Measurements from ENCODE around the gene CIAO2A. TPM values are rescaled to one million over a fixed set of nuclear protein-coding genes. Genes with fewer than 3 reads are reported as not detected.

Gene CIAO2A
- total RNA-seq, 2 donors from 2014 or later, result 88.7 to 98.3 TPM

- Histone ChIP-seq H3K27me3 (no peaks in the 10 kb centered on the region), H3K9me3 (no peaks in the 10 kb centered on the region), H3K4me3 (no peak overlapping the region), H3K27ac (no peak overlapping the region), H3K36me3 (no peaks in the 10 kb centered on the region), H3K9ac (ENCODE audit: low read depth in 2 of 2, low read length in 2 of 2) (no peak overlapping the region), H3K4me1 (no peaks in the 10 kb centered on the region)
- intact Hi-C loops (cut with DNase I), result no loop called here
- DNase-seq, result no peak
- TF ChIP-seq CTCF (IDR thresholded peaks at IDR 0.05), result no peak
Measured at GRCh38 chr15:64038878-64039610, 54.6 kb downstream of the CIAO2A start.

DNA sequence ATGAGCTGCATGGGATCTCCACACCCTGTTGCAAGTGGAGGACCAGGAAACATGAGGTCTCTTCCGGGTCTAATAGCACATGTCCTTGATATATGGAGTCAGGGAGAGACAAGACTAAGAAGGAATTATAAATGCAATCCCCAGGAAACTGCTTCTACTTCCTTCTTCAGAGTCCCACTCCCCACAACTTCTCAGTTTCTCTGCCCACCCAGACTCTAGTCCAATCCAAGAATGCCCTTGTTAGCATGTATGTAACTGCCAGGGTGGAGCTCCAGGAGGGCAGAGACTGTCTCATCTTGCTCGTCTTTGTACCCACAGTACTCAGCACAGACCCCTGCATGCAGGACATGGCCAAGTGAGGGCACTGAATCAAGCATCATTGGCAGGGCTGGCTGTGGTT is 55.7 kb downstream of the CIAO2A start:
- H3K9ac ChIP-seq (ENCODE audit: low read depth in 2 of 2, low read length in 2 of 2), result no peak overlapping the region
- no peaks in the 10 kb centered on the region for H3K9me3 ChIP-seq
- no peaks in the 10 kb centered on the region for H3K27me3 ChIP-seq
- no peak overlapping the region for H3K27ac ChIP-seq
- H3K4me1 ChIP-seq, result no peaks in the 10 kb centered on the region
- no peak overlapping the region for H3K4me3 ChIP-seq
- no peak for TF ChIP-seq CTCF (IDR thresholded peaks at IDR 0.05)
- H3K36me3 ChIP-seq, result no peaks in the 10 kb centered on the region
- DNase-seq, result no peak
- intact Hi-C loops (cut with DNase I), result no loop called here

DNA sequence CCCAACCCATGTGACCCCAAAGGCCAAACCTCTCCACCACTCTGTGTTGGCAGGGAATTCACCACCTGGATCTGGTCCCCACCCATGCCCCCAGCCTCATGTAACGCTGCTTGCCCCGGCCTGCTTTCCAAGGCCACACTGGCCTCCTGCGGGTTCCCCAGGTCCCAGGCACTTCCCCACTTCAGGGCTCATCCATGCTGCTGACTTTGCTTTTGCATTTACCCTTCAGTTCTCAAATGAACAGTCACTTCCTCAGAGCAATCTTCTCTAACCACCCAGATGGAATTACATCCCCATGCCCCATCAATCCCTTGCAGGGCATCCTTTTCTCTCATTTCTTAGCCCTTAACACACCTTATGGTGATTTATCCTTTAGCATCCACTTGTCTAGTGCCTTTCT is 56.5 kb downstream of the CIAO2A start:
- Histone ChIP-seq H3K4me3 (no peak overlapping the region), H3K9me3 (no peaks in the 10 kb centered on the region), H3K27ac (no peak overlapping the region), H3K4me1 (no peaks in the 10 kb centered on the region), H3K36me3 (no peaks in the 10 kb centered on the region), H3K9ac (ENCODE audit: low read depth in 2 of 2, low read length in 2 of 2) (no peak overlapping the region), H3K27me3 (no peaks in the 10 kb centered on the region)
- no peak for DNase-seq
- TF ChIP-seq CTCF (IDR thresholded peaks at IDR 0.05), result no peak
- intact Hi-C loops (cut with DNase I), result no loop called here

- no peak for TF ChIP-seq CTCF (IDR thresholded peaks at IDR 0.05)
- intact Hi-C loops (cut with DNase I), result no loop called here
- no peaks in the 10 kb centered on the region for H3K36me3 ChIP-seq
Measured at GRCh38 chr15:64035525-64035924, 58.1 kb downstream of the CIAO2A start.

GRCh38 chr15:64034519-64034918 is 59.1 kb downstream of the CIAO2A start:
- TF ChIP-seq CTCF (IDR thresholded peaks at IDR 0.05), result no peak
- no peak overlapping the region for H3K27ac ChIP-seq

More at GRCh38 chr15:64035525-64035924, 58.1 kb downstream of the CIAO2A start:
- Histone ChIP-seq H3K27ac (no peak overlapping the region), H3K9ac (ENCODE audit: low read depth in 2 of 2, low read length in 2 of 2) (no peak overlapping the region), H3K9me3 (no peaks in the 10 kb centered on the region), H3K4me3 (no peak overlapping the region), H3K4me1 (no peaks in the 10 kb centered on the region), H3K27me3 (no peaks in the 10 kb centered on the region)
- DNase-seq, result no peak

More at GRCh38 chr15:64034519-64034918, 59.1 kb downstream of the CIAO2A start:
- Histone ChIP-seq H3K9ac (ENCODE audit: low read depth in 2 of 2, low read length in 2 of 2) (no peak overlapping the region), H3K9me3 (no peaks in the 10 kb centered on the region), H3K4me3 (no peak overlapping the region), H3K27me3 (no peaks in the 10 kb centered on the region), H3K4me1 (no peaks in the 10 kb centered on the region), H3K36me3 (no peaks in the 10 kb centered on the region)
- intact Hi-C loops (cut with DNase I), result no loop called here
- no peak for DNase-seq

Data from colonic mucosa (tissue), 4 donors.